Inferior parietal cortex (tissue), 1 donor: ENCODE measurements around the gene KCNIP4.

Experiments
- DNase-seq: peaks from one replicate; pipeline ENCODE4 v3.0.0-alpha.2; 2016; ENCODE audit errors: extremely low spot score

KCNIP4 gene

DNA sequence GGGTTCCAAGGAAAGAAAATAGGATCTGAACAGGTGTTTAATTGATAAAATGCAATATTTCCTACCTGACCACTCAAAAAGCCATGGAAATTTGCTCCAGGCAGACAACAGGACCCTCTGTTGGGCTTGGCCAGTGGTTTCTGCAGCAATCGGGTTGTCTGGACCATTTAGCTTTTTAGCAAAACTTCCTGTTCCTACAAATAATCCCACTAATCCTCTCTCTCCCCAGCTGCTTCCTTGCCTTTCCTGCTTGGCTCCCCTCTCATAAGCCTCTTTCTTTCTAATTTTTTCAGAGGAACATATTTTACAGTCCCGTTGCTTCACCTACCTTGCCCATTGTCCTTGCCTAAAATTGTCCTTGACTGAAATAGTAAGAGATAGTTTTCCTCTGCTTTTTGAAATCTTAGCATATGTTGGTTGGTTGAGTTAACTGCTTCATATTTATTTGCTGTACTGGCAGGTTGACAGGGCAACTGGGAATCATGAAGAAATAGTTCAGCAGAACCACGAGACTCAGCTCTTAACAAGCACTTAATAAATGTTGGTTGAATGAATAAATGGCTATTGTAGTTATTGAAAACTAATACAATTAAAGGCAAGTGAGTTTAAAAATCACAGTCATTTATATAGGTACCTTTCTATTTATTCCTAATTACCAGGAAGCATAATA, 259.8 kb downstream of the KCNIP4 start:
- no peak for DNase-seq

DNA sequence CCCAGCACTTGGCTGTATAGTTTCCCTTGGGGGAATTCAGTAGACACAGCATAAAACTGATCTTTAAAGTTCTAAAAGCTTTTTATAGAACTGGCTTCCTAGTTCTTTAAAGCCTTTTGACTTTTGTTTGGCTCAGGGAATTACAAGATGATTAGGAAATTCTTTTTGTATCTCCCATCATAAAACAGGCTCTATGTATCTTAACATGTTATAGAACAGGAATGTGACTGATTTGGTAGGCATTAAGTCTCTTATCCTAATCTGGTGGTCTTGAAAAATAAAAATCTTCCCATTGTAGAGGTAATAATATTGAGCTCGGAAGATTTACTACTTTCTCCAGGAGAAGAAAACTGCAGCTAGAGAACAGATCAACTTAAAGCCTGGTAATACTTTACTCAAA, 262.7 kb downstream of the KCNIP4 start:
- DNase-seq: no peak

DNA sequence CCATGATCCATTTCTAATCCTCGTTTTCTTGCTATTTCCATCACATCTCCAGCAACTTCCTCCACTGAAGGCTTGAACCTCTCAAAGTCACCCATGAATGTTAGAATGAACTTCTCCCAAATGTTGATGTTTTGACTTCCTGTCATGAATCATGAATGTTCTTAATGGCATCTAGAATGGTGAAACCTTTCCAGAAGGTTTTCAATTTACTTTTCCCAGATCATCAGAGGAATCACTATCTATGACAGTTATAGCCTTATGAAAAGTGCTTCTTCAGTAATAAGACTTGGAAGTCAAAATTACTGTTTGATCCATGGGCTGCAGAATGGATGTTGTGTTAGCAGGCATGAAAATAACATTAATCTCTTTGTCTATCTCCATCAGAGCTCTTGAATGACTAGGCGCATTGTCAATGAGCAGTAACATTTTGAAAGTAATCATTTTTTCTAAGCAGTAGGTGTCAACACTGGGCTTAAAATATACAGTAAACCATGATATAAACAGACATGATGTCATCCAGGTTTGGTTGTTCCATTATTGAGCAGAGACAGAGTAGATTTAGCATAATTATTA, 268.2 kb downstream of the KCNIP4 start:
- no peak for DNase-seq

DNA sequence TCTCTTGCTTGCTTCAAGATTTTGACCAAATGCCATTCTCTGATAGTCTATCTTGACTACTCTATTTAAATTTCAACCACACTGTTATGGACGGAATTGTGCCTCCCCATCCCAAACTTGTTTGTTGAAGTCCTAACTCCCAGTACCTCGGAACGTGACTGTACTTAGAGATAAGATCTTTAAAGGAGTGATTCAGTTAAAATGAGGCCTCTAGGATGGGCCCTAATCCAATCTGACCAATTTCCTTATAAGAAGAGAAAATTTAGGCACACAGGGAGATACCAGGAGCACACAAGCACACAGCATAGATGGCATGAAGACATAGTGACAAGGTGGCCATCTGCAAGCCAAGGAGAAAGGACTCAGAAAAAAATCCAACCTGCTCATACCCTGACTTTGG, 269.9 kb downstream of the KCNIP4 start:
- DNase-seq: no peak

DNA sequence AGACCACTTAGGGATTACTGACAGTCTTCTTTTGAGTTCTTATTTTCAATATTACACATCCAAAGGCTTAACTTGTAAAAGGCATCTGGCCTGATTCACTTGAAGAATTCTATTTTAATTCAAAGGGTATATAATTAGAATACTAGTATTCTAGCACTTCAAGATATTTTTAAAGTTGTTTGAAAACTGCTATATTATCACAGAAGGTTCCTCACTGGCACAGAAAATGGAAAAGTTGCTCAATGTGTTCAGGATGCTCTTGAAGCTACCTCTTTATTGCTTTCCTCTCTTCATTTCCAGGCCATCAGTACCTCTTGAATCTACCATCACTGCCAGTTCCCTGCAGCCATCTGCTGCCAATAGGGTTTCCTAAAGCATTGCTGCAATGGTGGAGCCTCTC, 271.4 kb downstream of the KCNIP4 start:
- DNase-seq: peak; percentile 24

DNA sequence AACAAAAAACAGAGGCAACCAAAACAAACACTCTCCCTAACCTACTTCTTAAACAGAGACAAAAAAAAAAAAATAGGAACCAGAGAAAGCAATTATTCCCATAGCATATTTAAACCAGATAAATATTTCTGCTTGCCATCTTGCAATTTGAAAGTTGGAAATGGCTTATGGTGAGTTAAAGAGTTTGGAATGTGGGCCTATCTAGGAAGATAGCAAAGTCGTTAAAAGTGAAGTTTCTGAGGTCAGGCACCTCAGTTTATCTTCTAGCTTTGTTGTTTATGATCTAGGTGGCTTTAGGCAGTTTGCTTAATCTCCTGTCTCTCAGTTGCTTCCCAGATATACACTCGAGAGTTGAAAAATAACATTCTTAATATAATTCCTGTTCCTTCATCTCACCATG, 284.2 kb downstream of the KCNIP4 start:
- no peak for DNase-seq

DNA sequence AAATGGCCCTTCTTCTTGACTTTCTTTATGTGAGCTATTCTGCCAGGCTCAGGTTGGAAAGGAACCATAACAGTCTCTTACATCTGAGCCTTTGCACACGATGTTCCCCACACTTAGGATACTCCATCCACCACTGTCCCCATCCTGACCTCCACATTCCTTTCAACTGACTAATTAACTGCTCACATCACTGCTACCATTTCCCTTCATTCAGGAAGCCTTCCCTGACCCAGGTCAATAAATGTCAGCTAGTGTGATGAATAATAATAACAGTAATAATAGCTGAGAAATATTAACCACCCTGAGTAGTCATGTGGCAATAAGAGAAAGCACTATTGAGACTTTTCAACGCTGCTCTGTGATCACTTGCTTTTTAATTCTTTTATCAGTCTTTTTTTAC, 291.7 kb downstream of the KCNIP4 start:
- DNase-seq: no peak

DNA sequence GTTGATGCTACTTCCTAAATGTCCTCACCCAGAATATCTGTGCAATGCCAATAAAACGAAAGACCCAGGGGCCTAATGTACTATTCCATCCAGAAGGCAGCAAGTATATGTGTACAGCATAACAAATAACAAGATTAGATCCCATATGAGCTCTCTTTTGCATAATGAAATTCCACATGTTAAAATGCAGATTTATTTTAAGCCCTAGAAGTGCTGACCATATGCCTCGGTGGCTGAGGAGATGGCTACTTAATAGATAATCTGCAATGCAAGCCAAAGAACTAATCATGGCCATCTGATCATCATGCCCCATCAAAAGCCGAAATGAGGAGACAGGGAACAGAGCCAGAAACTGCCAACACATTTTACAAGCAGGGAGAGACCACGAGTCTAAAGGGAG, 293.5 kb downstream of the KCNIP4 start:
- no peak for DNase-seq

DNA sequence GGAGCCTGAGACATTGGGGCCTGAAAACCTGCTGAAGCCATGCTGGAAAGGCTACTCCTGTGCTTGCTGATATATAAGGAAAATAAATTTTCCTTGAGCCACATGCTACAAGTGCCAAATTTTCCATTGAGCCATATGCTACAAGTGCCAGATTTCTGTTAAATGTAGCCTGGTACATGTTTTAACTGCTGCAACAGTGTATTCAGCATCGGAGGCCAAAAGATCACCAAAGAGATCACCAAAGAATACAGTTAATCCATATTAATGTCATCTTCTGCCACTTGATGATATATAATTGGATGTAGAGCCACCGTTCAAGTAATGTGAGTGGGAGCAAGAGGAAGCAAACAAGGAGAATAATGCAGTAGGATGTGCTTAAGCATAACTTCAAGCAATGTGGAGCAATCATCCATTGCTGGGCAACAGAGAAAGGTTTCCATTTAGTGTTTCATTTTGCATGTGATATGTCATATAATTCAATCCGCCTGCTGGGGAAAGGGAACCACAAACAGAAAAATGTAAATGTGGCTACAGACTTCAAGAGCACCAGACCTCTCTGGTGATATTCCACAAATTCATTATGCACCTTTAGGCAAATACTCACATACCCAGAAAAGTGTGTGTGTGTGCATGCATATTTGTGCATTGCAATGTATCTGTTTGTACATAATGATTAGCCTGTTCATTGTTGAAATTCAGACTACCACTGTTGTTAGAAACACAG, 295.9 kb downstream of the KCNIP4 start:
- DNase-seq: no peak

DNA sequence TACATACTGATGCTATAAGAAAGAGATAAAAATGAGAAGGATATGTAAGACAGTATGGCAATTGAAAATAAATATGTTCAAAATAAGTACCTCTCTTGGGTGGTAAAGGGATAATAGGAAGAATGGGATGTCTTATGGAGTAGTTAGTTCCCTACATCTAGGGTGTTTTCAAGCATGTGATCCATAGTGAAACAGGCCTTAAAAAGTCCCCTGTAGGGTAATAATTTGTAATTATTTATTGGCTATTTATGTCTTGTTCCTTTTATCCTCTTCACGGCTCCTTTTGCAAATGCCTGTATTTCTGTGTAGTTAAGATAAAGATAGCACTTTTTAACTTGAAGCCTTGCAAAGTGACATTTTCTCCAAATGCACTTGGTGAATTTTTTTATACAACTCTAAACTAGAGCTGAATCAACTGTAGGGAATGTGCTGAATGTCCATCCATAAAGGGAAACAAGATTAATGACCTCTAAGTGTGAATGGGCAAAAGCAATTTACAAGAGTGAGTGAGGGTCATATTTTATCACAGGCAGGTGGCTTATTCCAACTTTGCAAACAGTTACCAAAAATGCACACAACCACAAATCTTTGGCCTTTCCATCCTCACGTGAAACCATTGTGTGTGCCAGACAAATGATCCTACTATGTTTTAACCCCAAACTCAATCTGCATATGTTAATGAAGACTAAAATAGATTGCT, 299.0 kb downstream of the KCNIP4 start:
- DNase-seq: no peak

DNA sequence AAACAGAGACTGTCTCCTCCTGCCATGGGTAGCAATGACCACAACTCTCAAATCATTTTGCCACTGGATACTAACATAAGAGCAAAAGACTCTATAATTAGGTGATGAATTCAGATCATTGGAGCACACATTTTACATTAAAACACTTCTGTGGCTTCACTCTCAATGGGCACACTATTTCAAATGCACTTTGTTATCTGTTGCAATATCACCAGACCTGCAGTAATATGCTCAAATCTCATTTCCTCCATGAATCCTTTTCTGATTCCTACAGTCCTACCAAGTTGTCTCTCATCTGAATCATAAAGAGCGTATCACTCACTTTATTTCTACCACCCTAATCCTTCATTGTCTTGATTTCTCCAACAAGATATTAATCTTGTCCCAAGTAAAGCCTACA, 302.8 kb downstream of the KCNIP4 start:
- no peak for DNase-seq

DNA sequence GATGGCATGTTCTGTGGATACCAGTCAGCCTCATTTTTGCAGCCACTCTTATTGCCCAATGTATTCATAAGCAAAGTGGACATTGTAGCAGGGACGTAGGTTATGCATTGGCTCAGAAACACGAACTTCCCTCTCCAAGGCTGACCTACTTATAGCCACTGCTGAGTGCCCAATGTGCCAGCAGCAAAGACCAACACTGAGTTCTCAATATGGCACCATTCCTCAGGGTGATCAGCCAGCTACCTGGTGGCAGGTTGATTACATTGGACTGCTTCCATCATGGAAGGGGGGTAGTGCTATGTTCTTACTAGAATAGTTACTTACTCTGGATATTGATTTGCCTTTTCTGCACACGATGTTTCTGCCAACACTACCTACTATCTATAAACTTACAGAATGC, 306.9 kb downstream of the KCNIP4 start:
- no peak for DNase-seq

DNA sequence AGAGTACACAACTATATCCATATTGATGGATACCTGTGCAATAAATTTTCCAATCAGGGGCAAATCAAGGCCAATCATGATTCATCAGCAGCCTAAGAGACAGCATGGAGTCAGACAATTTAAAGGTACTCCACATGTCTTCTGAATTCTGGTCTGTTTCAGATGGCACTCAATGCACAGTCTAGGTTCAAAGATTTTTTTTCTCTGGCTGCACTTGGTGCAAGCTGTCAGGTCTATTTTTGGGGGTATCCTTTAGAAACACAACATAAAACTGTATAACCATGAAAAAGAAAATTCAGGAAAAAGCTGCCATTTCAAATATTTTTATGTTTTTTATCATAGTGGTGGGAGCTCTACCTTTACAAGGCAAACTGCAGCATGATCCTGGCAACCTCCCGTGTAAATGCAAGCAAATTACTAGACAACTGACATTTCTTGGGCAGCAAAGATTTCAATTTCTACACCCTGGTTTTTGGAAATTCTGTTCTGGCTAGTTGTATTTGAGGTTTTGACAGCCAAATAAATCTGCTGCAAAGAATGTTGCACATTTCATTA, 310.3 kb downstream of the KCNIP4 start:
- DNase-seq: no peak

DNA sequence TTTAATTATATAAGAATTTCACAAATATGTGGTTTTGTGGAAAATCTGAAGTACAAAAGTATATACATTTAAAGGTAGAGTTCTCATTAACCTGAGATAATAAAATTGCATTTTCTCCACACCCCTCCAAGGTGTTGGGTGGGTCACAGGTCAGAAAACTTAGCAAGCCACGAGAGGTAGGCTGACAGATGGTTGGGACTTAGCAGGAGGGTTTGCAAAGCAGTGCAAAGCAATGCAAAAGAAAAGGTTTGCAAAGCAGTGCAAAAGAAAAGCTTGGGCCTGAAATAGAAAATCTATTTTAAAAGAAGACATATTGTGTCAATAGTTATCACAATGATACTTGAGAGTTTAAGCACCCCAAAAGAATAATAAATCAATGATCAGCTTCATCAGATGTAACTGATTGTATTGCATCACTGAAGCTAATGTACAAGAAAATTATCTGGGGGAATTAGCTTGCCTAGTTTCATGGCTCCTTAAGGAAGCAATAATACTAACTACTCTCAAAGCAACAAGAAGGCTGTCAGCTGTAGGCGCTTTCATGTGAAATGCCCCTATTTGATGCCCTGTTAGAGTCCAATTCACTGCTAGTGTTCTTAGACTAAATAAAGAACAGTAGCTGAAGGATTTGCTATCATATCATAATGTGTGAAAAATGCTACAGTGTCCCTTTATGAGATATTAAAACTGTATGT, 319.5 kb downstream of the KCNIP4 start:
- DNase-seq: no peak

DNA sequence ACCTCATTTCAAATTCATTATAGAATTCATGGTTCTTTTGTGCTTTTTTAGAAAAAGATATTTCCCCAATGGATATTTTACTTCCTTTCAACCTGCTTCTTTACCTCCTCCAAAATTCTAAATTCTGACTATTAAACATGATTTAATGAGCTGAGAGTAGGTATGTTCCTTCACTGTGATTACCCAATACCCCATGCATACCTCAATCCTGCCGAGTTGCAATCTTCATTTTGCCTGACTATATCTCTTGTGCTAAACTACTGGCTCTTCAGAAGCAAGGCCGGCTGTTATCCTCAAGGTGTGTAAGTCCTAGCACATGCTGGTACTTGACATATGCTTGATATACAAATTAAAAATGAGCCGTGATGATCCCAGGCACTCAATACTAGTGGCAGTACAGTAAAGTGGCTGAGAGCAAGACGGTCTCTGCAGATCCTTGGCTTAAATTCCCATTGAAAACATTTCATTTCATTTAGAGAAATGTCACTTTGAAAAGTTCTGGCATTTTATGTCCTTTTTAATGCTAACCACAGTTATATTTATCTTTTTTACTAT, 320.4 kb downstream of the KCNIP4 start:
- DNase-seq: no peak

DNA sequence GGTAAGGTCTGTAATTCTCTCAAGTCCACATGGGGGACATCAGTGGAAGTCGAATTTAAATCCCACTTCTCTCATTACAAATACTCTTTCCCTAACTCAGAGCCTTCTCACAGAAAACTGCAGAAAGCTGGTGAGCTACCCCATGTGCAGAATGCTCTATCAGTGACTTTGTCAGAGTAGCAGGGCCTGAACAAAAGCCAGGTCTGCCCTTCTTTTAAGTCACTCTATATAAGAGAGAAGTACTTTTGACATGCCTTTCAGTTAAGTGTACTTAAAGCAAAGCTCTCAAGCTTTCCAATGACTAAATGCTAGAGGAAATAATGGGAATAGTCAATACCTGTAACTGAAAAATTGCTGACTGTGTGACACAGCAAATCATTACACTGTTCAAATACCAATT, 323.1 kb downstream of the KCNIP4 start:
- DNase-seq: no peak

DNA sequence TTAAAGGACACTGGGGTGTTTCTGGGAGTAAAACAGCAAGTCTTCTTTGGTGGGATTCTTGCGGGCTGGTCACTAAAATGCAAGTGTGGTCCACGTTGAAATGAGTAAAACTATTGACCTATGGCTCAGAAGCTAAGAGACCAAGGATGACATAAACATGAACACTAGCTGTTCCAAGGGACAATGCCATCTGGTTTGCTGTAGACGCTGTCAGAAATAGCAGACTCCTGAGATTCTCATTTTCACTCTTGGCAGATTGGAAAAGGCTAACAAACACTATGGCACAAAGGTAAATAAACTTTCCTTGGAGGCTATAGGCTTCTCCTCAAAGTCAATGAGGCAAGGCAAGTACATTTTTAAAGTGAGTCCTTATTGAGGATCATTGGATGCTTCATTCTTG, 343.6 kb downstream of the KCNIP4 start:
- no peak for DNase-seq

DNA sequence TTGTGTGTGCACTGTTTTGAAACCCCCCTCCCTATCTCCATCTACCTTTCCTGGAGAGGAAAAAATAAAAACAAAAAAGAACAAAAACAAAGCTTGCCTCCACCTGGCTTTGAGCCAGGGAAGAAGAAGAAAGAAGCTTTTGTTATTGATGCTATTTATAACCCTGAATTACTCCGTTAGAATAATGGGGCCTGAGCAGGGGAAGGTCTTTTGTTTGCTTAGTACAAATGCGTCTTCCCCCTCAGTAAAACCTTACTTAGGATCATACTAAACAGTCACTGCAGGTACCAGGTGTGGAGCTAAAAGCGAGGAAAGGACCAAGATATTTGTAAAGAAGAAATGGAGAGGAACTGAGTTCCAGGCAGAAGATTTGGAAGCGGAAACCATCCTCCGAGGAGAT, 352.1 kb downstream of the KCNIP4 start:
- DNase-seq: peak; percentile 51

DNA sequence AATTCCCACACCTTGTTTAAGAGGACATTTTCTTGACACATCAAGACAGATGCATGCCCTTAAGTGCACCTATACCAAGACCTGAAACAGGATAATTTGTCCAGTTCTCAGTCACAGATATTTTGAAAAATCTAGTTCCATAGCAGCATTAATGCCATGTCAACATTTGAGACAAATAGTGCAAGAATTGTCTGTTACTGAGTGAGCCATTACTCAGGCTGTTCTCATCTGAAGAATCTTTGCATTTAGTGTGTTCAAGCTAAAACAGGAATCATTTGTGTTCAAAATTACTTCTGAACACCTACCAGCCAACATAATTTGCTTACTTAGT, 354.9 kb downstream of the KCNIP4 start:
- no peak for DNase-seq

DNA sequence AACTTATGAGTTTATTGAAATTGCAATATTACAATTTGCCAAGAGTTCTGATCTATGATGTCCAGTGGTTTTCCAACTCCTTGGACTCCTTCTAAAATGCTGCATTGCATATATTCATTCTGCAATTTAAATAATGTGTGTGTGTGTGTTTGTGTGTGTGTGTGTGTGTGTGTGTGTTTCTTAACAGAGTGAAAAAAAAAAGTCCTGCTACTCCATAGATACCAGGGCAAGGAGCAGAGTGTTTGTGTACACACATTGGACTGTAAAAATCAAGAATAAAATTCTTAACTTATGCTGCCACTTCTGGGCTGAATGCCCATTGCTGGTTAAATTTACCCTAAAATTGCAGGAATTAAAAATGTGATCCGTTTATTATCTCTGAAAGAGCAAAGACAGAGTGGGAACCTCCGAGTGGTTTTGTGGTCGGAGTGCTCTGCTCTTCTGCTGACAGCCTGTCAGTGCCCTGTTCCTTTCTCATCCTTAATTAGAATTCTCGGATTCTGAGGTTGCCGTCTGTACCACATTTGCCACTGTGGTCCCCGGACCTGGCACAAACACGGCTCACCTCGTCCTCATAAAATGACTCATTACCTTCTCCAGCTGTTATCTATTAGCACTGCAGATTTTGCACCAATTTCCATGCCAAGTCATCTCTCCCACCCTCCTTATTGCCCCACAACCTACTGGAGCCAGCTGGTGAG, 355.5 kb downstream of the KCNIP4 start:
- DNase-seq: no peak

DNA sequence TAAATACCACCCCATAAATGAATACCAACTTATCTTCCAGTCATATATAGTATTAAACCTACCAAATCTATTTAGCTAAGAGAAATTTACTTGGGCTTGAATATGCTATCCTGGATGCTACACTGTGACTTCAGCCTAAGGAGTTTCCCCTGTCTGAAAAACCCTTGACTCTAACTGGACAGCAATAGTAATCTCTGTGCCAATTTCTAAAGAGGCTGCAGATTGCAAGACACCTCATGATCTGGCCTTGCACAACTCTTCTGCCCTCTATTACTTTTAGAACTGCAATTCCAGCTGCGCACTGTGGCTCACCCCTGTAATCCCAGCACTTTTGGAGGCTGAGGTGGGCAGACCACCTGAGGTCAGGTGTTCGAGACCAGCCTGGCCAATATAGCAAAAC, 371.5 kb downstream of the KCNIP4 start:
- DNase-seq: no peak
